KMS-11 (cell line): ENCODE results near the gene ANTXRL.
"Not testable (repeated sequence)": the region's sequence is repeated elsewhere in the genome, so short reads cannot be mapped to it uniquely, and the experiment has no call there.

ENCODE experiments used
- H2AFZ ChIP-seq: fragments of 200-600 bp; sonication (generic); 2 replicates; pipeline ENCODE4 v1.6.1; 2016; ENCODE audit warnings: antibody characterized with exemption, mixed run types, low read depth
- H3K27ac ChIP-seq: fragments of 200-600 bp; sonication (generic); 2 replicates; pipeline ENCODE4 v1.6.1; 2016; ENCODE audit warnings: mild to moderate bottlenecking, mixed run types
- H3K27me3 ChIP-seq: fragments of 200-600 bp; sonication (generic); 2 replicates; pipeline ENCODE4 v1.6.1; 2017; ENCODE audit warnings: mild to moderate bottlenecking, low read depth, mixed run types, moderate library complexity; ENCODE audit not compliant: insufficient read depth
- H3K36me3 ChIP-seq: fragments of 200-600 bp; sonication (generic); 2 replicates; pipeline ENCODE4 v1.6.1; 2017; ENCODE audit warnings: mild to moderate bottlenecking, mixed run types; ENCODE audit not compliant: insufficient read depth
- H3K4me1 ChIP-seq: fragments of 200-600 bp; sonication (generic); 2 replicates; pipeline ENCODE4 v1.6.1; 2016; ENCODE audit warnings: mild to moderate bottlenecking, low read depth, mixed run types; ENCODE audit not compliant: poor library complexity, severe bottlenecking
- H3K4me2 ChIP-seq: fragments of 200-600 bp; sonication (generic); 2 replicates; pipeline ENCODE4 v1.7.0; 2016; ENCODE audit warnings: mild to moderate bottlenecking, mixed run types
- H3K4me3 ChIP-seq: fragments of 200-600 bp; sonication (generic); IDR thresholded peaks from 2 replicates; pipeline ENCODE4 v1.6.1; 2017; ENCODE audit warnings: low read depth, low read length, mixed read lengths; ENCODE audit not compliant: insufficient read depth
- H3K79me2 ChIP-seq: fragments of 200-600 bp; sonication (generic); 2 replicates; pipeline ENCODE4 v1.6.1; 2016; ENCODE audit warnings: low read depth, mixed run types; ENCODE audit not compliant: insufficient read depth
- H3K9ac ChIP-seq: fragments of 200-600 bp; sonication (generic); 2 replicates; pipeline ENCODE4 v1.6.1; 2016; ENCODE audit warnings: mild to moderate bottlenecking, mixed run types
- H4K20me1 ChIP-seq: fragments of 200-600 bp; sonication (generic); 2 replicates; pipeline ENCODE4 v1.6.1; 2016; ENCODE audit warnings: mild to moderate bottlenecking, mixed run types; ENCODE audit not compliant: insufficient read depth
- CTCF ChIP-seq: fragments of 200-600 bp; sonication (generic); conservative IDR thresholded peaks from 2 replicates; pipeline ENCODE4 v1.6.1; 2017; ENCODE audit warnings: low read depth, mild to moderate bottlenecking, antibody characterized with exemption, low read length, moderate library complexity, mixed read lengths

The ANTXRL gene

GRCh38 chr10:46299536-46300369 lies 13.0 kb downstream of the ANTXRL start:
- Histone ChIP-seq H3K27me3 (no peaks in the 10 kb centered on the region), H3K27ac (no peak overlapping the region), H3K4me2 (no peak overlapping the region), H3K9ac (no peak overlapping the region), H3K36me3 (no peaks in the 10 kb centered on the region), H3K4me1 (no peaks in the 10 kb centered on the region), H3K4me3 (no peak overlapping the region), H2AFZ (no peak overlapping the region), H4K20me1 (no peaks in the 10 kb centered on the region), H3K79me2 (no peaks in the 10 kb centered on the region)
- no peak for TF ChIP-seq CTCF

GRCh38 chr10:46300370-46300711 lies 13.5 kb downstream of the ANTXRL start:
- not testable (repeated sequence) for H3K79me2 ChIP-seq, H4K20me1 ChIP-seq, H3K27ac ChIP-seq, H3K4me3 ChIP-seq, H3K36me3 ChIP-seq, H2AFZ ChIP-seq, H3K9ac ChIP-seq, H3K27me3 ChIP-seq, H3K4me2 ChIP-seq, H3K4me1 ChIP-seq

GRCh38 chr10:46301056-46301645 lies 14.4 kb downstream of the ANTXRL start:
- no peak overlapping the region for H2AFZ ChIP-seq
- no peak for TF ChIP-seq CTCF
- no peak overlapping the region for H3K4me3 ChIP-seq

GRCh38 chr10:46301721-46302479 lies 15.1 kb downstream of the ANTXRL start:
- no peak for TF ChIP-seq CTCF

More at GRCh38 chr10:46301056-46301645, 14.4 kb downstream of the ANTXRL start:
- Histone ChIP-seq H3K9ac (no peak overlapping the region), H3K36me3 (no peaks in the 10 kb centered on the region), H3K4me2 (no peak overlapping the region), H3K27me3 (no peaks in the 10 kb centered on the region), H4K20me1 (no peaks in the 10 kb centered on the region), H3K27ac (no peak overlapping the region), H3K79me2 (no peaks in the 10 kb centered on the region), H3K4me1 (no peaks in the 10 kb centered on the region)

GRCh38 chr10:46302765-46303352 lies 16.1 kb downstream of the ANTXRL start:
- not testable (repeated sequence) for H3K4me2 ChIP-seq, H3K9ac ChIP-seq, H4K20me1 ChIP-seq, H2AFZ ChIP-seq, H3K4me1 ChIP-seq, H3K27ac ChIP-seq, H3K79me2 ChIP-seq, H3K36me3 ChIP-seq, H3K4me3 ChIP-seq, H3K27me3 ChIP-seq

More at GRCh38 chr10:46301721-46302479, 15.1 kb downstream of the ANTXRL start:
- Histone ChIP-seq H3K4me3 (no peak overlapping the region), H3K79me2 (no peaks in the 10 kb centered on the region), H3K4me2 (no peak overlapping the region), H4K20me1 (no peaks in the 10 kb centered on the region), H2AFZ (no peak overlapping the region), H3K4me1 (no peaks in the 10 kb centered on the region), H3K9ac (no peak overlapping the region), H3K36me3 (no peaks in the 10 kb centered on the region), H3K27ac (no peak overlapping the region), H3K27me3 (no peaks in the 10 kb centered on the region)
